HUES48 (cell line): ENCODE results near the gene FRMD4A.

ENCODE experiments used
- H3K27ac ChIP-seq: one replicate; pipeline ENCODE4 v1.7.0; 2013; ENCODE audit warnings: low read depth, low read length, inconsistent platforms
- H3K27me3 ChIP-seq: 2 replicates; pipeline ENCODE4 v1.6.1; 2013; ENCODE audit warnings: mild to moderate bottlenecking, low read length; ENCODE audit not compliant: control insufficient read depth, insufficient read depth
- H3K36me3 ChIP-seq: 2 replicates; pipeline ENCODE4 v1.6.1; 2013; ENCODE audit warnings: low read length; ENCODE audit not compliant: control insufficient read depth, insufficient read depth
- H3K4me1 ChIP-seq: 2 replicates; pipeline ENCODE4 v1.6.1; 2013; ENCODE audit warnings: mild to moderate bottlenecking, low read length; ENCODE audit not compliant: control insufficient read depth, insufficient read depth
- H3K4me3 ChIP-seq: 2 replicates; pipeline ENCODE4 v1.5.1; 2013; ENCODE audit warnings: mild to moderate bottlenecking, low read depth, low read length
- H3K9ac ChIP-seq: 2 replicates; pipeline ENCODE4 v1.6.1; 2013; ENCODE audit warnings: mild to moderate bottlenecking, low read depth, low read length, moderate library complexity
- H3K9me3 ChIP-seq: 2 replicates; pipeline ENCODE4 v1.6.1; 2013; ENCODE audit warnings: low read length; ENCODE audit not compliant: control insufficient read depth, insufficient read depth

FRMD4A gene

DNA sequence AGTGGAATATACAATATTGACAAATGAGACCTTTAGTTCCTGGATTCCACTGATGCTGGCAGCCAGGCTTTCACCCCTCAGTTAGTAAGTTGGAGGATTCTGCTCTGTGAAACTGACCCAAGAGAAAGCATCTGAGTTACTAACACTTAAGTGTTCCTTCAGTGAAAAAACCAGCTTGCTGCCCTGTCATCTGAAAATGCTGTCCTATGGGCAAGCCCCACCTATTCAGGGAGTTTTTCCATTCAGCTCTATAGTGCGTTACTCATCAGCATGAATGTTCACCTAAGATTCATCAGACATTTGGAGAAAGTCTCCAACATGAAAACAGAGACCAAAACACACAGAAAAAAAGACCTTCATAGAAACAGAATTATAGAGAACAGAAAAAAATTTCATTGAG is 706.1 kb downstream of the FRMD4A start:
- Histone ChIP-seq H3K4me1 (peaks cover 30% of the 10 kb centered on the region), H3K27me3 (no peaks in the 10 kb centered on the region), H3K36me3 (0 out of 2 replicates have a peak, but pooled peaks cover 3% of the 10 kb centered on the region), H3K27ac (no peak overlapping the region), H3K9ac (no peak overlapping the region), H3K9me3 (no peaks in the 10 kb centered on the region), H3K4me3 (no peak overlapping the region)

DNA sequence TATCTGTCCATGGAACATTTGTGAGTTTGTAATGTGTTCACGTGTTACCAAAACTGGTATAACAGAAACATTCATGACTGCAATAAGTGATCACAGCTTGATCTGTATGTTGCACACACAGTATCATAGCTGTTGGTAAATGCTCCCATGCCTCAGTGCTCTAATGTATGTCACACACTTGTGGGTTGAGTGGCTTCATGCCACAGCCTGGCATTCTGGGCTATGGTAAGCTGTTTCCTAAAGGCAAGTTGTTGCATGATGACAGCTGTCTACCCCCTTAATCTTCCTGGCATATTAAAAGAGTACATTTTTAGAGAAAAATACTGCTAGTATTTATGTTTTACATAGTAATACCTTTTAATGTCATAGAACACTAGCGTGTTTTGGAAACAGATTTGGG is 708.8 kb downstream of the FRMD4A start:
- Histone ChIP-seq H3K27ac (no peak overlapping the region), H3K27me3 (no peaks in the 10 kb centered on the region), H3K4me1 (peaks cover 10% of the 10 kb centered on the region), H3K36me3 (peaks cover 14% of the 10 kb centered on the region; the same call in 1 of the 2 replicates), H3K4me3 (no peak overlapping the region), H3K9ac (no peak overlapping the region), H3K9me3 (no peaks in the 10 kb centered on the region)

DNA sequence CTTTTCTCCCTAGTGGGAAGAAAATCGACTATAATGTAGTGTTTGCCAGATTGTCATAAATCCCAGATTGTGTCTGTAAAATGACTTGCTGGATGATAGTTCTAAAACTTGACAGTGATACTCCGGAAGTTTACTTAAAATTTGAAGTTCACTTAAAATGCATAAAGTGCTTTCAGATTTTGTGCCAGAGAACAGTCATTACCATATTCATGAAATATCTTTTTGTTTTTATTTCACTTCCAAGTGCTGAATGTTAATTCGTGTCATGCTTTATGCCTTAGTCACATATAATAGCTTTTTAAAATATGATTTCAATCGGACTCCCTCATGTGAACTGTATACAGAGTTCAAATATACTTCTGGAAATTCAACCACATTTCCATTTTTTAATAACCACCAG is 713.6 kb downstream of the FRMD4A start:
- Histone ChIP-seq H3K9ac (no peak overlapping the region), H3K36me3 (peaks cover 24% of the 10 kb centered on the region), H3K27ac (no peak overlapping the region), H3K27me3 (no peaks in the 10 kb centered on the region), H3K9me3 (no peaks in the 10 kb centered on the region), H3K4me3 (no peak overlapping the region), H3K4me1 (peaks cover 36% of the 10 kb centered on the region)

DNA sequence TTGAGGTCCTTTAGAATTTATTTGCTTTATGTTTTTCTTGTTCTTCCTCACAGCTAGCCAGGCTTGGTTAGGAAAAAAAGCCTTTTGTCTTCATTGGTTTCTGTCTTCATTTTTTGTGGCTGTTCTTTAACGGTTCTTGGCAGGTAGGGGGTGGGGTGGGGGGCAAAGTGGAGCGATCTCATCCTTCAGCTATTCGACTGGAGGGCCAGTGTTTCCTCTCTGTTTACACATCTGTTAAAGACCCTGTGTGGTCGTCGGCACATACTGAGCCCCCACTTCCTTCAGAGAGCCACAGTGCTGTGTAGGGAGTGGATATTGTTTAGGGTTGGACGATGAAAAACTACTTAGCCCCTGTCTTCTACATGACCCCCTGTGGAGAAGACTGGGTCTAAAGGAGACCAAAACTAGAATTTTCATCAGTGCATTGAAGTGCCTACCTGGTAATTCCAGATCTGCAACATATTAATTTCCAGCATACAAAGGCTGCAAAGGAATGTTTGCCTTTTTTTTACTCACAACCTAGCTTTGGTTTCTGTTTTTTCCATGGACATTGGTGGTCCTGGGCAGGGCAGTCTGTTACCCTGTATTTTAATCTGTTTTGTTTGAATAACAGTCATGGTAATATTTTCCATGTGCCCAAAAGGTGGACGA is 714.9 kb downstream of the FRMD4A start:
- peaks cover 36% of the 10 kb centered on the region for H3K4me1 ChIP-seq
- H3K36me3 ChIP-seq = peaks cover 29% of the 10 kb centered on the region
- peak overlapping the region; percentile 42; the same call in 1 of the 2 replicates for H3K9ac ChIP-seq
- peak overlapping the region; percentile 76 for H3K27ac ChIP-seq
- peak overlapping the region; percentile 37; the same call in 1 of the 2 replicates for H3K4me3 ChIP-seq
- H3K9me3 ChIP-seq = no peaks in the 10 kb centered on the region
- H3K27me3 ChIP-seq = no peaks in the 10 kb centered on the region

DNA sequence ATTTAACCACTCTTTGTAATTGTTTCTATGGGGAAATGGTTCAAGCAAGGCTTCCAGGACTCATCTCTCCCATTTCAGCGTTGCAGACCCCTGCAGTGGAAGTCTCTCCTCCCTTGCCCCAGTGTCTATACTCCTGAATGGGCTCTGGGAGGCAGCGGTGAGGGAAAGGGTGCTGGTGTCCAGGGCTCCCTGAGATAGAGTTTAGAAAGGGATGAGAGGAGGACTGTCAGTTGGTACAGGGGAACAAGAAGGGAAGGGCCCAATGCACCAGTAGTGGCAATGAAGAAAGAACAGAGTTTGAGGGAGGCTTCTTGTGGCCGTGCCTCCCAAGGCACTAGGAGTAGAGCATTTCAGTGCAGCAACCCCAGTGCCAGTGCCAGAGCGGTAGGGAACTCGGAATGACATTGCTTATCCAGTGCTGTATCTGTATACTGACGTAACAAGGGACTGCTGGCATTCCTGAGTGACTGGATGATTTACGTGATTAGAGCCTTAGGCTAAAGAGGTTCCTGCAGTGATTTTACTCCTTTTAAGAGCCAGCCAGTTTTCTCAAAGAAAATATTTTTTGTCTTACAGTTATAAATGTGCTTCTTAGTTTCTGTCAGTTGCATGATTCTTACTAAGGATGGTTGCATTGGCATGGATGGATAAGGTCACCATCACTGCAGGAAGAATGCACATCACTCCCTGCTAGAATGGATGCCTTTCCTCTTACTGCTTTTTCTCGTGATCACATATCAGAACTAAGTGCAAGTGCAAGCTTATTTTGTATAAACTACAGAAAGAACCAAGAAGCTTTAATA is 716.0 kb downstream of the FRMD4A start:
- H3K4me3 ChIP-seq = no peak overlapping the region; the same call in 1 of the 2 replicates
- H3K4me1 ChIP-seq = peaks cover 36% of the 10 kb centered on the region
- peaks cover 38% of the 10 kb centered on the region for H3K36me3 ChIP-seq
- H3K27ac ChIP-seq = peak overlapping the region; percentile 76
- H3K9ac ChIP-seq = peak overlapping the region; percentile 42; the same call in 1 of the 2 replicates
- no peaks in the 10 kb centered on the region for H3K9me3 ChIP-seq
- H3K27me3 ChIP-seq = no peaks in the 10 kb centered on the region

DNA sequence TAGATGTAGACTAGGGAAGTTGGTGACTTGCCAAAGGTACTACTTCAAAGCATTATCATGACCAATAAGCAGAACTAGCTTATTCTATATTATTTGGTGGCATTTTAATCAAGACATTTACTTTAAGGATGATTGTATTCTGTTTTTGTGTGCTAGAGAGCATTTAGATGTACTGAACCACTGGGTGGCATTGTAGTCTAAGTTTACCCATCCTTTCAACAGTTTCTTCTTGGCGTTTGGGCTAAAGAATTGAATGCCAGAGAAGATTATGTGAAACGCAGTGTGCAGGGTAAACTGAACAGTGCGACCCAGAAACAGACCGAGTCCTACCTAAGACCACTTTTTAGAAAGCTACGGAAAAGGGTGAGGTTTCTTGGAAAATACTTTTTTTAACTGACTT is 717.2 kb downstream of the FRMD4A start:
- H3K4me3 ChIP-seq = no peak overlapping the region
- peaks cover 37% of the 10 kb centered on the region for H3K4me1 ChIP-seq
- H3K9me3 ChIP-seq = no peaks in the 10 kb centered on the region
- H3K27me3 ChIP-seq = no peaks in the 10 kb centered on the region
- no peak overlapping the region for H3K9ac ChIP-seq
- H3K36me3 ChIP-seq = peaks cover 40% of the 10 kb centered on the region
- no peak overlapping the region for H3K27ac ChIP-seq

DNA sequence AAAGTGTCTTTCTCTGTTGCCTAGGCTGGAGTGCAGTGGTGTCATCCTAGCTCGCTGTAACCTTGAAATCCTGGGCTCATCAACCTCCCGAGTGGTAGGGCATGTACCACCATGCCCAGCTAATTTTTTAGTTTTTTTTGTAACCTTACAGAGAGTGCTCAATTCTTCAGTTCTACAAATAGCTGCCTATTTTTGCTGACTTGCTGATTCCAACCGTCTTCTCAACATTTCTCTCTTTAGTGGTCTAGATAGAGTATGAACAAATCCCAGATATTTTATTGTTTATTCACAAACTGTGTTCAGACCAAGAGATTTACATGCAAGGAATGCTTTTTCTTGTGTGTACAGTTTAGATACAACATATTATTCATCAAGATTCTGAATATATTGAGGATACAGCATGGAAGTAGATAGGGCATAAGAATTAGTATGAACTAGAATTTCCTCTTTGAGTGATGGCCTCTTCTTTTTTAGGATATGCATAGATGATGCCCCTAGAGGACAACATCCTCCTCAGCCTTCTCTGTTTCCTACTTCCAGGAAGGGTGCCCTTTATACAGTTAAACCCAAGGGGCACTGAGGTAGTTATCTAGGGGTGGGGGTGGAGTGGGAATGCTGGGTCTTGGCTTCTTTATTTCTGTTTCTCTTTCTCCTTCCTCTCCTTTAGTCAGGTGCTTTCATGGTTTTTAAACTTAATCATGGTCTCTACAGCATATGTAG is 717.9 kb downstream of the FRMD4A start:
- Histone ChIP-seq H3K4me1 (peaks cover 40% of the 10 kb centered on the region), H3K27me3 (no peaks in the 10 kb centered on the region)

DNA sequence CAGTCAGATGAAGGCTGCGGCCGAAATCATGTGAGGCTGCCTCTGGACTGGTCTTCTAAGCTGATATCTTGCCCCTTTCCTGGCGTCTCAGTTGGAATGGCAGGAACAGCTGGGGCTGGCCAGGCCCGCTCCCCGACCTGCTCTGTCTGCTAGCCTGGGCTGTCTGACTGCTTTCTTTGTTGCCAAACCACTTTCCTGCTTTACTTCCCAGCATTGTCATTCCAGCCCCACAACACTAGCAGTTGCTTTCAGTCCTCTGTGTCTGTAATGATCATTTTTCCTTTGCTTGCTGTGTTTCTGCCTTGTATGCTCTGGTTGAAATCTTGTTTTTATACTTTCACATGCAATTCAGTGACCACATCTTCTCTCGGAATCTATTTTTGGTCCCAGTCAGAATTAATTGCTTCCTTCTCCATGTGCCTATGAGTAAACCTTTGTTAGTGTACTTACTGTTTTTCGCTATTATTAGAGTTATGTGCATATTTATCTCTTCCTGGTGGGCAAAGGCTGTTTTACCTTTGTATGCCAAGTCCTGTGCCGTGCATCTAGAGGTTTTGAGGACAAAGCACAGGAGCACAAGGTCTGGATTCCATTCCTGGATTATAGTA is 722.4 kb downstream of the FRMD4A start:
- H3K4me1 ChIP-seq = peaks cover 4% of the 10 kb centered on the region; the same call in 1 of the 2 replicates
- no peak overlapping the region for H3K4me3 ChIP-seq
- H3K9ac ChIP-seq = 0 out of 2 replicates have a peak overlapping the region, but pooled peaks have one; percentile 6
- no peaks in the 10 kb centered on the region for H3K27me3 ChIP-seq
- H3K9me3 ChIP-seq = no peaks in the 10 kb centered on the region
- H3K36me3 ChIP-seq = peaks cover 30% of the 10 kb centered on the region
- no peak overlapping the region for H3K27ac ChIP-seq

More for the DNA sequence above, 717.9 kb downstream of the FRMD4A start:
- Histone ChIP-seq H3K27ac (no peak overlapping the region), H3K9ac (no peak overlapping the region), H3K9me3 (no peaks in the 10 kb centered on the region), H3K36me3 (peaks cover 40% of the 10 kb centered on the region), H3K4me3 (no peak overlapping the region)

DNA sequence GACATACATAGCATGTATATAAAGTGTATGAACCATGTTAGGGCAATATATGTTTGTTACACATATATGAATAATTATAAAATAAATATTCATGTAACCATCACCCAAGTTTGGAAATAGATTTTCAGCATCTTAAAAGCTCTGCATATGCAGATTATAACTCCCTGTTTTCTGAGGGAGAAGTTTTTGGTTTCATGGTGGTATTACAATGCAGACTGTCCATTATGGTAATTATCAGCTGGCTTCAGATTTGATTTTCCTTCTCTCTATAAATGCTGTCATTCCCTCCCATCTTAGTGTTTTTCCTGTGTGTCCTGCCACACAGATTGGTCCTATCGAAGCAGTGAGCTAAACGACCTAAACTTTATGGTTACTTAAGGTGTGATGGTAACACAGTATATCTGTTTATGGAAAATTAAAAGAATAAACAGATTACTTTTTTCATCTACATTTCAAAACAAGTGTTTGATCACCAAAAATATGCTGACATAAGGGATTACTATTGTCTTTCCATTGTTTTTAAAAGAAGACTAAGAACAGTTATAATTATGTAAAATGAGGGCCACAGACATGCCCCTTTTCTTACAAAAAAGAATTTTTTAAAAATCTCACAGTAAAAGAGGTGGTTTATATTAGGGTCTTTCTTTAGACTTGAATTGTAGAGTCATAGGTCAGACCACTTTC is 726.2 kb downstream of the FRMD4A start:
- Histone ChIP-seq H3K27me3 (no peaks in the 10 kb centered on the region), H3K27ac (no peak overlapping the region)

DNA sequence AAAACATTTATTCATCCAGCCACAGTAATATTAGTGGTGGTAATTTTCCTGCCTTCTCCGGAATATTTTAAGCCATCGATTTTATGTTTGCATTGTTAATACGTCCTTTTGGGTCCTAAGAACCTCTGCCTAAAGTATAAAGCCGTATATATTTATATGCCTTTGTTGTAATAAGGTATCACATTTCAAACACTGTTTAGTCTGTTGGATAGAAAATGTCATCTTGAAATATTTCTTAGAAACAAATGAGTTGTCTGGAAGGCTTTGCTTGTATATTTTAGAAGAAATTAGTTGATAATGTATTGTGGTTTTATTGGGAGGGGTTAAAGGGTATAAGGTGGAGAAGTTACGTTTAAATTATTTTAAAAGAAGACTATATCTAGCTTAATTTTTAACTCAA is 732.8 kb downstream of the FRMD4A start:
- Histone ChIP-seq H3K4me3 (no peak overlapping the region), H3K27me3 (no peaks in the 10 kb centered on the region), H3K36me3 (peaks cover 14% of the 10 kb centered on the region), H3K27ac (no peak overlapping the region), H3K9me3 (no peaks in the 10 kb centered on the region), H3K4me1 (no peaks in the 10 kb centered on the region), H3K9ac (no peak overlapping the region)

More for the DNA sequence above, 726.2 kb downstream of the FRMD4A start:
- H3K9me3 ChIP-seq = no peaks in the 10 kb centered on the region
- peaks cover 27% of the 10 kb centered on the region for H3K36me3 ChIP-seq
- peaks cover 4% of the 10 kb centered on the region; the same call in 1 of the 2 replicates for H3K4me1 ChIP-seq
- no peak overlapping the region for H3K9ac ChIP-seq
- H3K4me3 ChIP-seq = no peak overlapping the region
